ENCODE results near the gene GLP1R.

DNA sequence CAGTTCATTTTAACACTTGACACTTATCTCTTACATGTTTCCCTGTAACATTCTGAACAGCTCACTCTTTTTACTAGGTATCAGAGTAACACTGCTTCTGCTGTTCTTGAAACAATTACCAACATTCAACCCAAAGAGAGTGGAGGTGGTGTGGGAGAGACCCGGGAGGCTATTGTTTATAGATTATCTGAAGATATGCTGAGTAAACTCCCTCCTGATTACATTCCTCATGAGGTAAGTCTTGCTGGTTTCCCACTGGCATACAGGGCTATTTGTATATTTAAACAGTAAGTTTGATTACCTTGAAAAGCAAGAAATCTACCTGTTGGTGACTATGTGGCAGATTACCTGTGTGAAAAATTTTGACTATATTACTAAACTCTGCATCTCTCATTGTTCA, 39.8 kb upstream of the GLP1R start:
- TF ChIP-seq GATA3 (IDR thresholded peaks at IDR 0.05; ENCODE audit: low read depth, low read length): no peak
- no peak for TF ChIP-seq GATA2 (IDR thresholded peaks at IDR 0.05; ENCODE audit: low read depth, low read length)

Measured in SH-SY5Y (cell line).